Adipocyte (in vitro differentiated cells): ENCODE results near the gene TBX2.
"Not testable (repeated sequence)": the region's sequence is repeated elsewhere in the genome, so short reads cannot be mapped to it uniquely, and the experiment has no call there.

Source experiments
- DNase-seq: peaks from one replicate; pipeline ENCODE4 v3.0.0-alpha.2; 2015; ENCODE audit warnings: low read depth
- H3K27me3 ChIP-seq: replicated peaks from 2 replicates; pipeline ENCODE4 v1.7.0; 2013; ENCODE audit warnings: mild to moderate bottlenecking, low read length, moderate library complexity; ENCODE audit not compliant: control insufficient read depth, insufficient read depth
- H3K36me3 ChIP-seq: 2 replicates; pipeline ENCODE4 v1.7.0; 2013; ENCODE audit warnings: low read length, mild to moderate bottlenecking, moderate library complexity; ENCODE audit not compliant: control insufficient read depth, insufficient read depth, severe bottlenecking
- H3K4me1 ChIP-seq: 2 replicates; pipeline ENCODE4 v1.7.0; 2013; ENCODE audit warnings: mild to moderate bottlenecking, low read length, moderate library complexity; ENCODE audit not compliant: control insufficient read depth, insufficient read depth
- H3K4me3 ChIP-seq: 2 replicates; pipeline ENCODE4 v1.7.0; 2013; ENCODE audit warnings: mild to moderate bottlenecking, low read length, moderate library complexity
- H3K9ac ChIP-seq: 2 replicates; pipeline ENCODE4 v1.7.0; 2013; ENCODE audit warnings: mild to moderate bottlenecking, low read length, moderate library complexity
- H3K9me3 ChIP-seq: 2 replicates; pipeline ENCODE4 v1.7.0; 2013; ENCODE audit warnings: mild to moderate bottlenecking, low read length, moderate library complexity; ENCODE audit not compliant: control insufficient read depth

TBX2 gene

DNA sequence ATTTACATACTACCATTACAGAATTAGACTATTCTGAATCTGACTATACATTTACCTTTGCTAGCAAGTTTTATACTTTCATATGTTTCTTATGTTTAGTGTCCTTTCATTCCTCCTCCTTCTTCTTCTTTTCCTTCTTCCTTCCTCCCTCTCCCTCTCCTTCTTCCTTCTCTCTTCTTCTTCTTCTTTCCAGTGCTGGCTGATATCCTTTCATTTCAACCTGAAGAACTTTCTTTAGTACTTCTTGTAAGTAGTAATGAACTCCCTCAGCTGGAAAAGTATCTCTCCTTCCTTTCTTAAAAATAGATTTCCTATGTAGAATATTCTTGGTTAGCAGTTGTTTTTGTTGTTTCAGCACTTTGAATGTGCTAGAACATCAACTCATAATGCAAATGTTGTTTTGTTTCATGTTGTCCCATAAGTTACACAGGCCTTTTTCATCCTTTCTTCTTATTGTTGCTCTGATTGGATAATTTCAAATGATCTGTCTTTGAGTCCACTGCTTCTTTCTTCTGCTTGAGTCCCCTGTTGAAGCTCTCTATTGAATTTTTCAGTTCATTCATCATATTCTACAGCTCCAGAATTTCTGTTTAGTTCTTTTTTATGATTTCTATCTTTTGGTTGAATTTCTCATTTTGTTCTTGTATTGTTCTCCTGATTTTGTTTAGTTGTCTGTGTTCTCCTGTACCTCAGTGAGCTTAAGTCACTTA lies 37.5 kb downstream of the TBX2 start:
- Histone ChIP-seq H3K36me3 (no peaks in the 10 kb centered on the region), H3K27me3 (peaks cover 3% of the 10 kb centered on the region), H3K9ac (no peak overlapping the region), H3K4me1 (no peaks in the 10 kb centered on the region), H3K4me3 (no peak overlapping the region), H3K9me3 (peaks cover 36% of the 10 kb centered on the region)
- DNase-seq: no peak

DNA sequence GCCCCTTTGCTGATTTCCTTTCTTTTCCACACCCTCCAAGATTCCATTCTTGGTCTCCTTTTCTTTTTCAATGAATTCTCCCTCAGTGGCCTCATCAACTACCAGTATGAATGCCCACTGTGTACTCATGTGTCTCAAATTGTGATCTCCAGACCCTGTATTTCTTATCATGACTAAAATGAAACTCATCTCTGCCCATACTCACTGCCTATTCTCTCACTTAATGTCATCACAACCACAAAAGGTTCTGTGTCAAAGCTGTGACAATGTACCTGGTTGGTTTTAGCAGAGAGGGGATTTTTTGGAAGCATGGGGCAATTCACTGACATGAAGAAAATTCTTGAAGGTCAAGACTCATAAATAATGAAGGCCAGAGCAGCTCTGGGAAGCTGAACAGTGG lies 41.1 kb downstream of the TBX2 start:
- Histone ChIP-seq H3K4me1 (no peaks in the 10 kb centered on the region), H3K9me3 (peaks cover 20% of the 10 kb centered on the region), H3K9ac (no peak overlapping the region), H3K27me3 (peaks cover 5% of the 10 kb centered on the region), H3K4me3 (no peak overlapping the region), H3K36me3 (no peaks in the 10 kb centered on the region)
- DNase-seq: no peak

DNA sequence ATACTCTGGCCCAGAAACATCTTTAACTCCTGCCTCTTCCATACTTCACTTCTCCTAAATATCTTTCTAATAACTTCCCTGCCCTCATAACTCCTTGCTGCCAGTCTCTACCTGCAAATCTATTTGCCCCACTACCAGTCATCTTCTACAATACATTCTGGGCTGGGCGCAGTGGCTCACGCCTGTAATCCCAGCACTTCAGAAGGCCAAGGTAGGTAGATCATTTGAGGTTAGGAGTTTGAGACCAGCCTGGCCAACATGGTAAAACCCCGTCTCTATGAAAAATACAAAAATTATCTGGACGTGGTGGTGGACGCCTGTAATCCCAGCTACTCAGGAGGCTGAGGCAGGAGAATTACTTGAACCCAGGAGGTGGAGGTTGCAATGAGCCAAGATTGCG lies 41.9 kb downstream of the TBX2 start:
- H3K27me3 ChIP-seq, DNase-seq, H3K4me3 ChIP-seq, H3K36me3 ChIP-seq, H3K4me1 ChIP-seq, H3K9ac ChIP-seq: not testable (repeated sequence)
- peaks cover 12% of the 10 kb centered on the region for H3K9me3 ChIP-seq

DNA sequence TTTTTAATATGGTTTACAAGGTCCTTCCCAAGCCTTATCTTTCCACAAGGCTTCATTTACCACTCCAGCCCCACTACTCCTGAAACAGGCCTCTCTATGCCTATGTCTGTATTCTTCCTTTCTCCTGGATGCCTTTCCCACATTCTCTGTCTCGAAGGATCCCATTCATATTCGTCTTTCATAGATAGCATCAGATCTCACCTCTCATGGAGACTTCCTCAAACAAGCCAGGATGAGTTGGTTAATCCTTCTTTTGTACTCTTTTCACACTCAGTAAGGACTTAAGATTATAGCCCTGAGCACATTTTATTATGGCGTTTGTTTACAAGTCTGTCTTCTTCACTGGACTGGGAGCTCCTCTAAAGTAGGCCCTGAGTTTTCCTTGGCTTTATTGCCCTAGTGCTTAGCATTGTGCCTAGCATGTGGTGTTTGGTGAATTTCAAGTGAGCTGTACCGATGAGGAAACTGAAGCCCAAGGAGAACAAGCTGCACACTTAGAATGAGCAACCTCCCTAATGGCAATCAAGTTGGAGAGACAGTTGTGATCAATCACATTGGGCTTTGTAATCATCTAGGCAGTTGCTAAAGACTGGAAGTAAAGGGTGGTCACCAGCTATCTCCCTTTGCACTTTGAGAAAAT lies 42.6 kb downstream of the TBX2 start:
- peaks cover 4% of the 10 kb centered on the region for H3K9me3 ChIP-seq
- no peak for DNase-seq
- H3K36me3 ChIP-seq: no peaks in the 10 kb centered on the region
- no peak overlapping the region for H3K9ac ChIP-seq
- H3K4me3 ChIP-seq: no peak overlapping the region
- H3K27me3 ChIP-seq: peaks cover 5% of the 10 kb centered on the region
- no peaks in the 10 kb centered on the region for H3K4me1 ChIP-seq

DNA sequence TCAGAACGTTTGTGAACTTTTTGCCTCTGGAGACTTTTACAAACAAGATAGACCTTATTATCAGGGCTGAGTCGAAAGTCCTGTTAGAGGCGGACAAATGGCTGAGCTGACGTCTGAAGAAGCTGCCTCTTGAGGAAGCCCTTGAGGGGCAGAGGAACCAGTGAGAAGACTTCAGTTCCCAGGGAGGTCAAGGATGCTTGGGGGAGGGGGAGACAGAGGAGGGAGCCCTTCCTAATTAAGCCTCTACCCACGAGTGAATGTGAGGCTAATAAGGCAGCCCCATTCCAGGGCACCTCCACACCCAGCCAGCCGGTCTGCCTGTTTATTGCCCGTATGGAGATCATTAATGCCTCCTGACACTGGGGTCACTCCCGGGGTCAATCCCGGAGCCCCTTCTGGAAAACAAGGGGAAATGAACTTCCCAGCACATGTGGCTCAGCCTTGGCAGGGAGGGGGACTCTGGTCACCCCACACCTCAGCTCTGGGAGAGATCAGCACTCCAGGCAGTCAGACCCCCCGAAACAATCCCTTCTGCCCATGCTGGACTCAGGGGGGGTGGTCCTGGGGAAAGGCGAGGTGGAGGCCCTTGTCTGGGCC lies 43.3 kb downstream of the TBX2 start:
- Histone ChIP-seq H3K4me1 (no peaks in the 10 kb centered on the region), H3K9ac (no peak overlapping the region), H3K36me3 (no peaks in the 10 kb centered on the region), H3K4me3 (no peak overlapping the region), H3K9me3 (no peaks in the 10 kb centered on the region), H3K27me3 (peaks cover 5% of the 10 kb centered on the region)
- DNase-seq: no peak

DNA sequence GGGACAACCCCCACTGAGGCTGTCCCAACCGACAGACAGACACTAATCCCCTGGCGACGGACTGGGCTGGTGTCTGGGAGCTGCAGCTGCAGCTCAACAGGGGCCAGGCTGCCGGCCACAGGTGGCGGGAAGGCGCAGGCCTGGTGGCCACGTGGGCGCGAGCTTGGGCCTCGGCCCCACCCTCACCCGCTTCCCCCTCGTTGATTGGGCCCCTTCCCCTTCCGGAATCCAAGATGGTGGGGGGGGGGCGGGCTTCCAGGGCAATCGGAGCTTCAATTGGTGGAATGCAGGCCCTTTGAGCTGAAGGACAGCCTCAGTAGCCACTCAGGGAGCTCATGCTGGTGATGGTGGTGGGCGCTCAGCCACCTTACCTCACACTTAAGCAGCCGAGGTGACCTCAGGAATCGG lies 43.8 kb downstream of the TBX2 start:
- no peak overlapping the region for H3K9ac ChIP-seq

DNA sequence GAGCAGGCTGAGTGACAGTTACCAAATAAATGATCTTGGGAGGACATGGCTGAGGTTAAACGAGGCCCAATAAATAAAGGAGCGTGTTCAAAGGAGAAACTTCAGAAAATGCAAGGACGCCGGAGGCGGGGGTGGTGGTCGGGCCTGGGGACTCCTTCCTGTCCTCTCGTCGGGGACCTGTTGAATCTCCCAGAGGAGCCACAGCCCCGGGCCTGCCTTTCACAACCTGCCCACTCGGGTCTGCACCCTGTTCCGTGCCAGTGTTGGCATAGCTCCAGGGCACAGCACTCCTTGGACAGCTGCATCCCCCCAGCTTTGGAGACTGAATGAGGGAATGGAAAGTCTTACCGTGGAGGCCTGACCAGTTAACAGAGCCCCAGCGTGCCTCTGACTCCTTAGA lies 44.4 kb downstream of the TBX2 start:
- Histone ChIP-seq H3K9me3 (no peaks in the 10 kb centered on the region), H3K4me1 (no peaks in the 10 kb centered on the region), H3K27me3 (peaks cover 5% of the 10 kb centered on the region), H3K4me3 (no peak overlapping the region), H3K36me3 (no peaks in the 10 kb centered on the region), H3K9ac (no peak overlapping the region)
- DNase-seq: no peak

More for the DNA sequence above, 43.8 kb downstream of the TBX2 start:
- DNase-seq: no peak
- no peaks in the 10 kb centered on the region for H3K9me3 ChIP-seq
- H3K36me3 ChIP-seq: no peaks in the 10 kb centered on the region
- H3K4me1 ChIP-seq: no peaks in the 10 kb centered on the region
- no peak overlapping the region for H3K4me3 ChIP-seq
- peaks cover 5% of the 10 kb centered on the region for H3K27me3 ChIP-seq

DNA sequence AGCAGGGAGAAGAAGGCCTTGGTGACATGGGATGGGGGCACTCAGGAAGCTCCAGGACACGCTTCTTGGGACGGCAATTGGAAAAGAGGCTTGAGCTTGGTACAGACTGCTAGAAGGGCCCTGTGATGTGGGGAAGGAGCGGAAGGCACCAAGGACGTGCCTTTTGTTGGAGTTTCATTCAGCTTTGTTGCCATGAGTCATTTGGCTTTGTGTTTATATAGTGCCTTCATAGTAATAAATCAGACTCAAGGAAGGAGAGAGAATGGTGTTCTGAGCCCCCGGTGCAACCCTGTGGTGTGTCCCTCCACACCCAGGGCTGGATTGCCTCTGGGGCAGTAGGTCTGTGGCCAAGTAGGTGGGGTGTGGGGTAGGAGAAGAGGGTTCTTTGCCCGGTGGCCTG lies 45.2 kb downstream of the TBX2 start:
- Histone ChIP-seq H3K9me3 (no peaks in the 10 kb centered on the region), H3K4me3 (no peak overlapping the region), H3K27me3 (peaks cover 5% of the 10 kb centered on the region), H3K4me1 (no peaks in the 10 kb centered on the region), H3K36me3 (no peaks in the 10 kb centered on the region), H3K9ac (no peak overlapping the region)
- no peak for DNase-seq

DNA sequence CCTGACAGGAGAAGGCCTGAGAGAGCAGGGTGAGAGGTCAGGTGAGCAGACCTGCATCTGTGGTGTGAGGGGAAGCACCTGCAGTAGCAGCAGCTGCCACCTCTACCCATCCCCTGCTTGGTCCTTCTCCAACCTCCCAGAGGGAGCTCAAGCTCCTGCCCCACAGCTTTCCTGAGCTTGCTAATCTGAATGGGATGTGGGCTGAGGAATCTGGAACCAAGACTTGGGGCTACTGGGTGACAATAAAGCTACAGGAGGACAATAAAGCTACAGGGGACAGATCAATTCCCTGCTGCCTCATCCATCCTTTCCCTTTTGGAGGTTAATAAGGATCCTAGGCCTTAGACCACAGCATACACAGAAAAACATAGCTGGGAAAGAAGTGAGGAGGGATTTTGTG lies 47.7 kb downstream of the TBX2 start:
- Histone ChIP-seq H3K4me3 (no peak overlapping the region), H3K9ac (no peak overlapping the region), H3K4me1 (peaks cover 2% of the 10 kb centered on the region), H3K9me3 (no peaks in the 10 kb centered on the region), H3K36me3 (no peaks in the 10 kb centered on the region), H3K27me3 (peaks cover 16% of the 10 kb centered on the region)
- no peak for DNase-seq

DNA sequence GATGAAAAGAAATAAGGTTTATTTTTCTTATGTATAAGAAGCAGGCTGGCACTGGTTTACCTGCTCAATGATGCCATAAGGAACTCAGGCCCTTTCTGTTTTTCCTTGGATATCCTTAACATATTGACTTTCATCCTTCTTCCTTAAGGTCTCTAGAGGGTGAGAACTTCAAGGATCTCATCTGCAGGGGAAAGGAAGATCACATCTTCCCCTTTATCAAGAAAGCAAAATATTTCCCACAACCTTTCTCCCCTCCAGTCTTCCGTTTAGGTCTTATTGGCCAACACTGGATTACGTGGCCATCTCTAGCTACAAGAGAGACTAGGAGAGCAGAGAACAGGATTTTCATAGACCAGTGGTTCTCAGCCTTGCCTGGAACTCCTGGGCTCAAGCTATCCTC lies 48.4 kb downstream of the TBX2 start:
- H3K9me3 ChIP-seq: no peaks in the 10 kb centered on the region
- H3K4me3 ChIP-seq: no peak overlapping the region
- H3K36me3 ChIP-seq: no peaks in the 10 kb centered on the region
- H3K4me1 ChIP-seq: peaks cover 3% of the 10 kb centered on the region
- peaks cover 16% of the 10 kb centered on the region for H3K27me3 ChIP-seq
- DNase-seq: no peak
- no peak overlapping the region for H3K9ac ChIP-seq

DNA sequence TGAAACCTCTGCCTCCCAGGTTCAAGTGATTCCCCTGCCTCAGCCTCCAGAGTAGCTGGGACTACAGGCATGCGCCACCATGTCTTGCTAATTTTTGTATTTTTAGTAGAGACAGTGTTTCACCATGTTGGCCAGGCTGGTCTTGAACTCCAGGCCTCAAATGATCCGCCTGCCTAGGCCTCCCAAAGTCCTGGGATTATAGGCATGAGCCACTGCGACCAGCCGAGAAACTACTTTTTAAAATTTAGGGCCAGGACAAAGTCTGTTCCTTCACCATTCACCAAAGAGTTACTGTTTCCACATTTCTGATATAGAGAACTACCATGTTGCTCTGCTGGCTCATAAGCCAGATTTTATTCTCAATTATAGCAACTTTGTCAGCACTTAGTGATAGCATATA lies 49.5 kb downstream of the TBX2 start:
- not testable (repeated sequence) for H3K4me3 ChIP-seq, H3K4me1 ChIP-seq, H3K36me3 ChIP-seq, H3K9me3 ChIP-seq, DNase-seq, H3K9ac ChIP-seq
- H3K27me3 ChIP-seq: peaks cover 21% of the 10 kb centered on the region
